Measurements from ENCODE around the gene TARBP1. TPM values are rescaled to one million over a fixed set of nuclear protein-coding genes. Genes with fewer than 3 reads are reported as not detected.

The TARBP1 gene
- total RNA-seq, 2 experiments from 2014 or later = 53.9 to 61.3 TPM

- Mint-ChIP-seq H3K36me3 (ENCODE audit: low read depth) (peaks cover 46% of the 10 kb centered on the region), H3K9me3 (no peaks in the 10 kb centered on the region), H3K27ac (no peak overlapping the region), H3K27me3 (no peaks in the 10 kb centered on the region), H3K4me1 (ENCODE audit: low read depth) (peaks cover 4% of the 10 kb centered on the region), H3K4me3 (no peak overlapping the region)
- ChIA-PET CTCF (no interaction called here), POLR2A (no interaction called here)
- no peak for ATAC-seq
- intact Hi-C loops (cut with micrococcal nuclease) = no loop called here
- TF ChIP-seq, protein P1, sequence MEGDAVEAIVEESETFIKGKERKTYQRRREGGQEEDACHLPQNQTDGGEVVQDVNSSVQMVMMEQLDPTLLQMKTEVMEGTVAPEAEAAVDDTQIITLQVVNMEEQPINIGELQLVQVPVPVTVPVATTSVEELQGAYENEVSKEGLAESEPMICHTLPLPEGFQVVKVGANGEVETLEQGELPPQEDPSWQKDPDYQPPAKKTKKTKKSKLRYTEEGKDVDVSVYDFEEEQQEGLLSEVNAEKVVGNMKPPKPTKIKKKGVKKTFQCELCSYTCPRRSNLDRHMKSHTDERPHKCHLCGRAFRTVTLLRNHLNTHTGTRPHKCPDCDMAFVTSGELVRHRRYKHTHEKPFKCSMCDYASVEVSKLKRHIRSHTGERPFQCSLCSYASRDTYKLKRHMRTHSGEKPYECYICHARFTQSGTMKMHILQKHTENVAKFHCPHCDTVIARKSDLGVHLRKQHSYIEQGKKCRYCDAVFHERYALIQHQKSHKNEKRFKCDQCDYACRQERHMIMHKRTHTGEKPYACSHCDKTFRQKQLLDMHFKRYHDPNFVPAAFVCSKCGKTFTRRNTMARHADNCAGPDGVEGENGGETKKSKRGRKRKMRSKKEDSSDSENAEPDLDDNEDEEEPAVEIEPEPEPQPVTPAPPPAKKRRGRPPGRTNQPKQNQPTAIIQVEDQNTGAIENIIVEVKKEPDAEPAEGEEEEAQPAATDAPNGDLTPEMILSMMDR (IDR thresholded peaks at IDR 0.05) = no peak
- no peak for DNase-seq
These were observed 15.2 kb downstream of the TARBP1 start for GRCh38 chr1:234463749-234464148.

- CTCF ChIA-PET = interaction anchor here (0.6 kb wide), 1 partner anchor 128 kb away, joined by 3 read pairs; no protein-coding TSS in a partner anchor
- TF ChIP-seq, protein P1 (IDR thresholded peaks at IDR 0.05) = no peak
- H3K27ac Mint-ChIP-seq = no peak overlapping the region
- H3K4me3 Mint-ChIP-seq = no peak overlapping the region
- intact Hi-C loops (cut with micrococcal nuclease) = no loop called here
- H3K9me3 Mint-ChIP-seq = no peaks in the 10 kb centered on the region
- POLR2A ChIA-PET = interaction anchor here (1.6 kb wide), 1 partner anchor 8 kb away, joined by 5 read pairs; no protein-coding TSS in a partner anchor
- ATAC-seq (no peak), DNase-seq (no peak)
- H3K4me1 Mint-ChIP-seq (ENCODE audit: low read depth) = no peaks in the 10 kb centered on the region
- peaks cover 35% of the 10 kb centered on the region for H3K36me3 Mint-ChIP-seq (ENCODE audit: low read depth)
- H3K27me3 Mint-ChIP-seq = no peaks in the 10 kb centered on the region
These were observed 18.3 kb downstream of the TARBP1 start for GRCh38 chr1:234460652-234461051.

- Mint-ChIP-seq H3K4me1 (ENCODE audit: low read depth) (no peaks in the 10 kb centered on the region), H3K4me3 (no peak overlapping the region), H3K27me3 (no peaks in the 10 kb centered on the region), H3K36me3 (ENCODE audit: low read depth) (peaks cover 31% of the 10 kb centered on the region), H3K27ac (no peak overlapping the region), H3K9me3 (no peaks in the 10 kb centered on the region)
- POLR2A ChIA-PET = interaction anchor here (0.8 to 1.2 kb wide), 3 partner anchors 9 to 21 kb away, joined by 3 read pairs; no protein-coding TSS in a partner anchor
- intact Hi-C loops (cut with micrococcal nuclease) = no loop called here
- CTCF ChIA-PET = interaction anchor here (0.7 kb wide), 1 partner anchor 21 kb away, joined by 3 read pairs; the partner anchor contains the start of gene TARBP1
- DNase-seq = no peak
- TF ChIP-seq, protein P1 (IDR thresholded peaks at IDR 0.05) = no peak
- ATAC-seq = no peak
These were observed 20.5 kb downstream of the TARBP1 start for GRCh38 chr1:234458352-234459017.

DNA sequence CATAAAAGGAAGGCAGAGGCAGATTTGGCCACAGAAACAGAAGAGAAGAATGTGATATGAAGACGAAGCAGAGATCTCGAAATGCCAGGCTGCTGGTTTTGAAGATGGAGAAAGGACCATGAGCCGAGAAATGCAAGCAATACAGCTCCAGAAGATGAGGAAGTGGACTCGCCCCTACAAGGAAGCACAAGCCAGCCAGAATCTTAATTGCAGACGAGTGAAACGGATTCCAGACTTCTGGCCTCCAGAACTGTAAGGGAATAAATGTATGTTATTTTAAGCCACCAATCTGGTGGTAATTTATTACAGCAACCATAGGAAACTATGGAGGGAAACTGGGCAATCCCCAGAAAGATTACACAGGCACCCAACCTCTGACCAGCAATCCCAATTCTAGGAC is 24.1 kb downstream of the TARBP1 start:
- TF ChIP-seq, protein P1 (IDR thresholded peaks at IDR 0.05) = no peak
- Mint-ChIP-seq H3K4me1 (ENCODE audit: low read depth) (peaks cover 4% of the 10 kb centered on the region), H3K36me3 (ENCODE audit: low read depth) (peaks cover 20% of the 10 kb centered on the region), H3K9me3 (no peaks in the 10 kb centered on the region), H3K27ac (no peak overlapping the region), H3K27me3 (no peaks in the 10 kb centered on the region), H3K4me3 (no peak overlapping the region)
- POLR2A ChIA-PET = interaction anchor here (0.6 to 1.6 kb wide), 3 partner anchors 11 to 82 kb away, joined by 3 to 4 read pairs (median 3); partner anchors contain the start of gene COA6
- ATAC-seq = no peak
- no peak for DNase-seq
- CTCF ChIA-PET = no interaction called here
- intact Hi-C loops (cut with micrococcal nuclease) = no loop called here

DNA sequence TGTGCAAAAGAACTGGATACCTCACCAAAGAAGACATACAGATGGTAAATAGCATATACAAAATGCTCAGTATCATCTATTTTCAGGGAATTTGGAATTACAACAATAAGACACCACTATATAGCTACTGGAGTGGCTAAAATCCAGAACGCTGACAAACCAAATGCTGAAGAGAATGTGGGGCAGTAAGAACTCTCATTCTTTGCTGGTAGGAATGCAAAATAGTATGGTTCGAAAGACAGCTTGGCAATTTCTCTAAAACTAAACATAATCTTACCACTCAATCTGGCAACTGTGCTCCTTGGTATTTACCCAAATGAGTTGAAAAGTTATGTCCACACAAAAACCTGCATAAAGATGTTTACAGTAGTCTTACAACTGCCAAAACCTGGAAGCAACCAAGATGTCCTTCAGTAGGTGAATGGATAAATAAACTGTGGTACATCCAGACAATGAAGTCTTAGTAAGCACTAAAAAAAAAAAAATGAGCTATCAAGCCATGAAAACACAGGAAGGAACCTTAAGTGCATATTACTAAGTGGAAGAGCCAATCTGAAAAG is 26.5 kb downstream of the TARBP1 start:
- no peak overlapping the region for H3K4me3 Mint-ChIP-seq
- DNase-seq (no peak), ATAC-seq (no peak)
- H3K4me1 Mint-ChIP-seq (ENCODE audit: low read depth) = peaks cover 4% of the 10 kb centered on the region
- no peaks in the 10 kb centered on the region for H3K9me3 Mint-ChIP-seq
- no peaks in the 10 kb centered on the region for H3K27me3 Mint-ChIP-seq
- TF ChIP-seq, protein P1 (IDR thresholded peaks at IDR 0.05) = no peak
- intact Hi-C loops (cut with micrococcal nuclease) = no loop called here
- ChIA-PET POLR2A (interaction anchor here (1.6 kb wide), 1 partner anchor 9 kb away, joined by 5 read pairs; no protein-coding TSS in a partner anchor), CTCF (interaction anchor here (1.8 kb wide), 1 partner anchor 143 kb away, joined by 4 read pairs; no protein-coding TSS in a partner anchor)
- H3K27ac Mint-ChIP-seq = no peak overlapping the region
- peaks cover 33% of the 10 kb centered on the region for H3K36me3 Mint-ChIP-seq (ENCODE audit: low read depth)

Measured in activated CD8-positive, alpha-beta T cell treated with anti-CD3 and anti-CD28 coated beads for 36 hours (primary cell).